HG02623 (cell line): Measurements from ENCODE around the gene HOXA1.
"Not testable (repeated sequence)": the region's sequence is repeated elsewhere in the genome, so short reads cannot be mapped to it uniquely, and the experiment has no call there.

Experiments used
- ATAC-seq: cut with Tn5 transposase; IDR thresholded peaks from one replicate; pipeline ENCODE4 v1.9.1; 2021; ENCODE audit warnings: moderate library complexity; ENCODE audit not compliant: unreplicated experiment

HOXA1 gene

DNA sequence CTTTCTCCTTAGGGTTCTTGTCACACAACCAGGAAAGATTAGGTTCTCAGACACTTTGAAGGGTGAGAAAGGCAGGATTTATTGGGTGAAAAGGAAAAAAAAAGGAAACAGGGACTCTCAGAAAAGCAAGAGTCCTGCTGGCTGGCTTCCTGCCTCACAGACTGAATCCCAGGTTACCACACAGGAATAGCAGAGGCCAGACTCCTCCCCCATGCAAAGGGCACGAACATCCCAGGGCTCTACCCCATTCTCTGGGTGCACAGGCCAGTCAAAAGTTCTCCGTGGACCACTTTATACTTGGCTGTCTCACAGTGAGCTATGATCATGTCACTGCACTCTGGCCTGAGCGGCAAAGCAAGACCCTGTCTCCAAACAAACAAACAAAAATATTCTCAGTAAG, 42.6 kb downstream of the HOXA1 start:
- no peak for ATAC-seq

DNA sequence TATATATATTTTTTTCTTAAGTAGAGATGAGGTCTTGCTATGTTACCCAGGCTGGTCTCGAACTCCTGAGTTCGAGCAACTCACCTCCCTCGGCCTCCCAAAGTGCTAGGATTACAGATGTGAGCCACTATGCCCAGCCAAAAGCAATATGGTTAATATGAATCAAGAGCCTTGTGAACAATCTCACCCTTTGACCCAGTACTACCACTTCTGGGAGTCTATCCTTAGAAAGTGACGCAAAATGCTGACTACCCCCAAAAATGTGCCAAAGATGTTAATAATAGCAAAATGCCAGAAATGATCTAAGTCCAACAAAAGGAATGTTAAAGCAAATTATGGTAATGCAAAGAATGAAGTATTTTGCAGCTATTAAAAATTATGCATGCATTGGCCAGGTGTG, 44.3 kb downstream of the HOXA1 start:
- ATAC-seq: no peak

DNA sequence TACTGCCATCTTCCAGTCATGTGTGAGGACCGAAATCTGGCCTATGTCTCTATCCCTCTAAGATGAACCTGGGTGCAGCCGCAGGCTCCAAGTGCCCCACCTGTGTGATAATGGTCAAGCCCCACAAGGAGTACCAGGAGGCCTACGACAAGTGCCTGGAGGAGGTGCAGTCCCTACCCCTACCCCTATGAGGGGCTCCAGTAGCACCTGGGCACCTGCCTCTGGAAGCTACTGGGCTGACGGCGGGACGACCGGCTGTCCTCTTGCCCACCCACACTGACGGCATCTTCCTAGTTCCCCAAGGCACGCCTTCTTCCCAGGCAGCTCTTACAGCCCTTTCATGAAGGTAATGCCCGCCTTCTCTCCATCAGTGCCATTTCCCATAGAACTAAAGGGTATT, 47.4 kb downstream of the HOXA1 start:
- no peak for ATAC-seq

DNA sequence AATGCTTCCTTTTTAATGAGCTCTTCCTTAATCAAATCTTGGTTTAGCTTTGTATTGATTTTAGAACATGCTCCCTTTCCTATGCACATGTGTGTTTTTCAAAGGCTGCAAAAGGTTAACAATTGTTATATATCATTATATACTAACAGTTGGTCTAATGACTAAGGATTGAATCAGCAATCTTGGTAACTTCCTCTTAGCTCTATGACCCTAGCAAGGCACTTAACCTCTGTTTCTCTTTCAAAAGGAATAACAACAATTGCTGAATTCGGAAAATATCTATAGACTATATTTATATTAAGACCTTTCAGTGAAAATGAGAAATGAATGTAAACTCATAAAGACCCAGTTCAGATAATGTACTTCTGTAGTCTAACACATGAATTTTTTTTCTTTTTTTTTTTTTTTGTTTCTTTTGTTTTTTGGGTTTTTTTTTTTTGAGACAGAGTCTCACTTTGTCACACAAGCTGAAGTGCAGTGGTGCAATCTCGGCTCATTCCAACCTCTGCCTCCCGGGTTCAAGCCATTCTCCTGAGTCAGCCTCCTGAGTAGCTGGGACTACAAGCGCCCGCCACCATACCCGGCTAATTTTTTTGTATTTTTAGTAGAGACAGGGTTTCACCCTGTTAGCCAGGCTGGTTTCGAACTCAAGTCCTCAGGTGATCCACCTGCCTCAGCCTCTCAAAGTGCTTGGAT, 48.8 kb downstream of the HOXA1 start:
- no peak for ATAC-seq

DNA sequence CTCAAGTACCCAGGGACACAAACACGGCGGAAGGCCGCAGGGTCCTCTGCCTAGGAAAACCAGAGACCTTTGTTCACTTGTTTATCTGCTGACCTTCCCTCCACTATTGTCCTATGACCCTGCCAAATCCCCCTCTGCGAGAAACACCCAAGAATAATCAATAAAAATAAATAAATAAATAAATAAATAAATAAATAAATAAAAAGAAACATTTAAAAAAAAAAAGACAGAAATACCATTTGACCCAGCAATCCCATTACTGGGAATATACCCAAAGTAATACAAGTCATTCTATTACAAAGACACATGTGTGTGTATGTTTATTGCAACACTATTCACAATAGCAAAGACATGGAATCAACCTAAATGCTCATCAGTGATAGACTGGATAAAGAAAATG, 49.8 kb downstream of the HOXA1 start:
- ATAC-seq: not testable (repeated sequence)

DNA sequence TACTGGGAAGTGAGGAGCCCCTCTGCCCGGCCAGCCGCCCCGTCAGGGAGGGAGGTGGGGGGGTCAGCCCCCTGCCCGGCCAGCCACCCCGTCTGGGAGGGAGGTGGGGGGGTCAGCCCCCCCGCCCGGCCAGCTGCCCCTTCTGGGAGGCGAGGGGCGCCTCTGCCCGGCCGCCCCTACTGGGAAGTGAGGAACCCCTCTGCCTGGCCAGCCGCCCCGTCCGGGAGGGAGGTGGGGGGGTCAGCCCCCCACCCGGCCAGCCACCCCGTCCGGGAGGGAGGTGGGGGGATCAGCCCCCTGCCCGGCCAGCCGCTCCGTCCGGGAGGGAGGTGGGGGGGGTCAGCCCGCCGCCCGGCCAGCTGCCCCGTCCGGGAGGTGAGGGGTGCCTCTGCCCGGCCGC, 50.7 kb downstream of the HOXA1 start:
- not testable (repeated sequence) for ATAC-seq
